Glomerular visceral epithelial cell (primary cell): ENCODE data around the gene COQ8A.
"Not testable (repeated sequence)": the region's sequence is repeated elsewhere in the genome, so short reads cannot be mapped to it uniquely, and the experiment has no call there.

ENCODE experiments used
- DNase-seq: peaks from one replicate; pipeline ENCODE4 v3.0.0-alpha.2; 2016; ENCODE audit errors: extremely low spot score

COQ8A gene

DNA sequence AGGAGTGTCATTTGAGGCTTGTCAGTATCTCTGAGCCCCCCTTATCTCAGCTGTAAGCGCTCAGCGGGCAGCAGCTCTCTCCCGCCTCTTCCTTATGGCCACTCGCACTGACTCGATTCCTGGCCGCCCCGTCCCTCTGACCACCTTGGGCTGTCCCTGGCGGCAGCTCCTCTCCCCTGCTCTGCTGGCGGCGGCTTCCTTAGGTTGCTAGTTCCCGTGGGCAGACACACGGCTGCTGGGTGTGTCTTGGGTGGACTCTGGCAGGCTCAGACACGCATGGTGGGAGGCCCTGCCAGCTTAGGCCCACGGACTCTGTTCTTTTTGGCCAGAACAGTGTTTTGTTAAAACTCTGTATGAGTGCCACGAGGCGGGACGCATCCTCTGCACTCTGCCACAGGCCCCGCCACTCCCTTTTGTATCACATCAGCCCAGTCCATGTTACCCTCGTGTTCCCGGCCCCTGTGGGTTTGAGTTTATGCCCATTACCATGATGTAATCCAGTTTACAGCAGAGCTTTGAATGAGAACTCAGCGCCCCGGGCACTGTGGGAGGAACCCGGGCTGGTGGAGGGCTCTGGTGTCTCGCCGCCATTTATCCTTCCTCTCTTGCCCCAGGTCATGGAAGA is 45.9 kb downstream of the COQ8A start:
- no peak for DNase-seq

DNA sequence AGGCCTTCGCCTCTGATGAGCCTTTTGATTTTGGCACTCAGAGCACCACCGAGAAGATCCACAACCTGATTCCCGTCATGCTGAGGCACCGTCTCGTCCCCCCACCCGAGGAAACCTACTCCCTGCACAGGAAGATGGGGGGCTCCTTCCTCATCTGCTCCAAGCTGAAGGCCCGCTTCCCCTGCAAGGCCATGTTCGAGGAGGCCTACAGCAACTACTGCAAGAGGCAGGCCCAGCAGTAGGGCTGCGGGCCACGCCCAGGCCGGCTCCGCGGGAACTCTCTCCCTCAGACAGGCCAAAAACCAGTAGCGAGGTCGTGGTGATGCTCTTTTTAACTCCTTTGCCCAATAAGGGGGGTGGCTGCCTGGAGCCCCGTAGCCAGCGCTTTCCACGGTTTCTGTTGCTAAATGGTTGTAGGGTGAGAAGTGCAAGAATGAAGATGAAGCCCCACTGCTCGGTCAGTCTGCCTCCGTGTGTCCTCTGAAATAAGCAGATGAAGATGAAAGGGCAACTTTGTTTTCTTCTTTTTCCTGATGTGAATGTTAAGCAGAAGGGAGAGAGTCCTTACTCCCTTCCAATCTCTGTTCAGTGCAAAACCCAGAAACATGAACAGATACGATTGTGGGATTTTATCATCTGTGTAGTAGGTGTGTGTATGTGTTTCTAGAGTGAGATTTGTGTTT is 46.5 kb downstream of the COQ8A start:
- DNase-seq = no peak

DNA sequence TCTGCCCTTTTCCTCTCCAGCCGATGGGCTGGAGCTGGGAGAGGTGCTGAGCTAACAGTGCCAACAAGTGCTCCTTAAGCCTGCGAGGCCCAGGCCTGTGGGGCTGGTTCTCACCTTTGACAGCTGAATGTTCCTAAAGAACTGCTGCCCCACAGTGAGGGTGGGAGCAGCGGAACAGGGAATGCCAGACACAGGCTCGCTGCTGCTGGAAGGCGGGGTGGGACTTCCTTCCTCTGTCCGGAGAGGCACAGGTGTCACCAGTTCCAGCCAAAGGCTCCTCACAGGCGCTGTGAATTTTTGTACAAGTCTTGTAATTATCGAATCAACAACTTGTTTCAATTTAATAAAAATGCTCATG is 47.1 kb downstream of the COQ8A start:
- no peak for DNase-seq

DNA sequence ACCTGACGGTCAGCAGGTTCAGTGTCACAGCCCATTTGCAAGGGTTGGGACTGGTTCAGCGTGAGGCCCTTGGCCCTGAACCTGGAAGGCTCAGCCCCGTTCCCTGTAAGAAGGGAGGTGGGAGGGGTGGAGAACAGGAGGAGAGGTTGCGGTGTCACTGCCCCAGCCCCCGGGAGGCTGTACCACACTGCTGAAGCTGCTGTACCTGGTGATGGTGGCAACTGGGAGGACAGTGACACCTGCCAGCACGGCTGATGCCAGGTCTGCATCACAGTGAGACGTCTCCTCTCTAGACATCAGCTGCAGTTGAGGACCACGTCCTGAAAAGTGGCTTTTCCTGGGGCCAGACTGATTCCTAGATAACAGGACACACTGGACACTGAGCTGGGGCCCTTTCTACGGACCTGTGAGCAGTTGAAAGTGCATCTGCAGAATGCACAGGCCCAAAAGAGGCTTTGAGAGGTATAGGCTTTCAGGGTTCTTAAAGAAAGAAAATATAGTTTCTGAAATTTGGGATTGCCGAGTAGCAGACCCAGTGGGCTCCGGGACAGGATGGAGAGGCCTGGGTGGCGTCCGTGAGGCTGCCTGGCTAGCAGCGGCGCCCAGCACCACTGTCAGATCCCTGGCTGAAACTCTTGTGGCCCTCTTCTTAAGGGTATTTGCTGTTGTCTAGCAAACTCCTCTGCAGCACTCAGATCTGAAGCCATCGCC is 47.7 kb downstream of the COQ8A start:
- DNase-seq = no peak

DNA sequence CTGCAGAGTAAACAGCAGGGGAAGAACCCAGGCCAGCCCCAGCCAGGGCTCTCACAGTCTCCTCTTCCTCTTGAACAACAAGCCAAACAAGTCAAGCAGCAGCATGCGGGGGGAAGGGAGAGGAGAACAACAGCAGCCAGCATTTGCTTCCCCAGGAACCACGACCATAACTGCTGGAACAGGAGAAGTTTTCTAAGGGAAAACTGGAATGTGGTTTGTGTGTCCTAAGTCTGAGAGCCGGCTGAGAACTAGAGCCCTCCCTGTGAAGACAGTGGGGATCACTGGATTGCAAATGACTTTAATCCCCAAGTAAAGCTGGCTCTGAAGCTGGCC is 48.2 kb downstream of the COQ8A start:
- DNase-seq = no peak

DNA sequence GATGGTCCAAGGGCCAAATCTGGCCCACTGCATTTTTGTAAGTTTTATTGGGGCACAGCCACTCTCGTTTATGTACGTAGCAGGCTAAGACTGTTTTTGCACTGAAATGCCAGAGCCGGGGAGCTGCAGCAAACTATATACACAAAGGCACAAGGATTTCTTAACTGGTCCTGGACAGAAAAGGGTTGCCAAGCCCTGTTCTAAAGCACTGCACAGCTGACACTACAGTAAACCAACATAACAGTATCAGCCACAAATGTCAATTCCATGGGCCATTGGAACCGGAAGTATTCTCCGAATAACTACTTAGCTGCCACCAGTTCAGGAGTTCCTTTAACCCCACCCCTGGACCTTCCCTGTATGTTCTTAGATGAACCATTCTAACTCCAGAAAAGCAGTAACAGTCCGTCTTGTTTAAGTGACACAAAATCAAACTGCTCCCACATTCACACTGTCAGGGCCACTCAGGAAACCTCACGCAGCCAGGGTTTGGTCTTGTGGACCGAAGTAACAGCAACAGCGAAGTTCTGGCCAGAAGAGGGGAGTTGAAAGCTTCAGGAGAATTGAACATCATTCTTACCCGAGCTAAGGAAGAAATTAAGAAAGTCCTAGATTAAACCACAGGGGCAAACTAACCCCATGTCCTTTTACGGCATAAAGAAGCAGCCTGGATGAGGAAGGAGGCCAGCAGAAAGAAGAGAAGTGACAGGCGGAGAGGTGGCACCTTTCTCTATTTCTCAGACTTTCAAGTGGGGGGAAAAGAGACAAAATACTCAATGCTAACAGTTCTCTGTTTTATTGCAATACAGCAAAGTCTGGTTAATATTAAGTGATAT is 49.2 kb downstream of the COQ8A start:
- no peak for DNase-seq

DNA sequence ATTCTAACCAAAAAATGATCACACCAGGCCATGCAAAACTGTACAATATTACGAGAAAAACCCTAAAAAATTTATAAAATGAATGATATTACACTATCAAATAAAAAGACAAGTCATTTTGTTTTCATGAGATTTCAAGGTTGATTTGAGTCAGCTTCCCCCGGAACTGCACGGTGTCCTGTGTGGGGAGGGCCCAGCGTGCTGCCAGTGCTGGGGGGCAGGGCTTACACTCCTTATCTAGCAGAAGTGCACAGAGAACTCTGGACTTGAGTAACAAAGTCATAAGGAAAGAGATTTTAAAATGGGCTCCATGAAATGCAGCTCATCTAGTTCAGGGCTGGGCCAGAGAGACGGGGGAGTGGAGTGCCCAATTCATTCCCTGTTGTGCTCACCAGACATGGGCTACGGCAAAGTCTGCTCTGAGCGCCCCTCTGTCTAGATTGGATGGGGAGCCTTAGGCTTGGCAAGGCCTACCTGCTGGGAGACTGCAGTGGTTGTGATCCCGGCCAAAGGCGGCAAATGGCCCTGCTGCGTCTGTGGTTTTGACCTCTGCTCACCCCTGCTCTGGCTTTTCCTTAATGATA is 50.1 kb downstream of the COQ8A start:
- no peak for DNase-seq

DNA sequence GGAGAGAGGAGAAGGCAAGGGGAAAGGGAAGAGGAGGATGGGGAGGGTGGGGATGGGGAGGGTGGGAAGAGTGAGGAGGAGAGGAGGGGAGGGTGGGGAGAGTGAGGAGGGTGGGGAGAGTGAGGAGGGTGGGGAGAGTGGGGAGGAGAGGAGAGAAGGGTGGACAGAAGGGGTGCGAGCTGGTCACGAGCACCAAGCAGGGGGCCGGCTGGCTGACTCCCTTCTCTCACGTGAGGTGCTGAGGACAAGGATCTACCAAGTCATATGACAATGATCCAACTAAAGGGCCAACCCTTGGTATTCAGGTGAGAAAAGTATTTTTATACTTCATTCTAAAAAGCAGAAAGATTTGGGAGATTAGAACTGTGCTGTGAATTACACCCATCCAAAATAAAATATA is 51.8 kb downstream of the COQ8A start:
- DNase-seq = no peak

DNA sequence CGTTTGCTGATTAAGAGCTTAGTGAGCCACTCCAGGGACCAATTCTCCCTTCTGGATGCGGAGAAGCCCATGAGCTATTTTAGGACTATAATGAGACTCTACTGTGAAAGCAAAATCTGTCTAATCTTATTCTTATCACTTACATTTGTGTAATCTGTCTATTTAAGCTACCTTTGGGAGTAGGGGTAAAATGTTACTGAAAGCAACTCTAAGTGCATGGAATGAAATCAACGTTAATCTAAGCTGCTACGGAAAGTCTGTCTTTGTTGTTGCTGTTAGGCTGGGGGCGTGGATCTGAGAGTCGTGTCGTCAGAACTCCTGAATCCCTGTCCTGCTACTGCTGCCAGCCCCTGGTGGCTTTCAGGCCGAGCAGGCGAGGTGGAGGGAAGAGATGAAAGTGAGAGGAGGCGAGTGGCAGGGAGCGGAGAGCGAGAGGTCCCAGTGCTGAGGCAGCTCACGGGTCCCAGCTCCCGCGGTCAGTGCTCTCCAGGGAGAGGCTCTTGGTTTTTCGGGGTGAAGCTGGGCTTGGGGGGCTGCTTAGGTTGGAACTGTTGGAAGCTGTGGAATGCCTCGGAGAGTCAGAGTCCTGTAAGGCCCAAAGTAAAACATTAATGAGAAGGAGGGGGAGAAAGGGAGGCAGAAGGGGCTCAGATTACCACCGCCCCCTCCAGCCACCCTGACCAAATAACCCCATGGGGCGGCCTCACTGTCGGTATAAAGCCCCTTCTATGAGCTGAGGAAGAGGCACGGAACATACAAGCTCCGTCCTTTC is 53.9 kb downstream of the COQ8A start:
- DNase-seq = no peak

DNA sequence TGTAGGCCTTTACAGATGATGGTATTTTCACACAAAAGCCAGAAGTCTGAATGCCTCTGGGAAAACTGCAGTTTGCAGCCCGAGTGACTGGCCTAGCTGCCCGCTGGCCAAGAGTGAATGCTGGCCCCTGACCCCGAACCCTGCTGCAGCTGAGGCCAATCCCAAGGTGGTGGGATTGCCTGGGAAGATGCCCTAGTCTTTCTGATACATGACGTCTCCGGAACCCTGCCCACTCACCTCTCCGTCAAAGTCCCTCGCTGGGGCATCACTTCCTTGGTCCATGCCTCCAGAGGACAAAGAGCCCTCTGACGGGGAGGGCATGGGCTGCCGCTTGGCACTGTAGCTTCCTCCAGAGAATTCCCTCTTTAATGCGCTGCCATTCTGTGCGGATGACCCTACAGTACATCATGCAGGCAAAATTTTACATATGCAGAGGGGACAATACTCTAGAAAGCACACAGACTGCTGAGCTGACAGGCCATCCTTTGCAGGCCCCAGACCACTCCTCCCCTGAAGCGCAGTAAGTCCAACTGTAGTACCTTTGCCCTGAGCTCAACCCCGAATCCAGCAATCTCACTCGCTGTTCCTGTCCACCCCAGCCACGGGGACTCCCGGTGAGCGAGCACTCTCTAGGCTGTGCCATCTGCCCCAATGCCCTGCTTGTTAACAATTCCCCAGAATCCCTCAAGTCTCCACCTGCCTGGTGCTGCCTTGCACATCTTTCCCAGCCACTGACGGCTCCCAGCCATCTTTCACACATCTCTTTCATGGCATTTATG is 54.7 kb downstream of the COQ8A start:
- DNase-seq = no peak

DNA sequence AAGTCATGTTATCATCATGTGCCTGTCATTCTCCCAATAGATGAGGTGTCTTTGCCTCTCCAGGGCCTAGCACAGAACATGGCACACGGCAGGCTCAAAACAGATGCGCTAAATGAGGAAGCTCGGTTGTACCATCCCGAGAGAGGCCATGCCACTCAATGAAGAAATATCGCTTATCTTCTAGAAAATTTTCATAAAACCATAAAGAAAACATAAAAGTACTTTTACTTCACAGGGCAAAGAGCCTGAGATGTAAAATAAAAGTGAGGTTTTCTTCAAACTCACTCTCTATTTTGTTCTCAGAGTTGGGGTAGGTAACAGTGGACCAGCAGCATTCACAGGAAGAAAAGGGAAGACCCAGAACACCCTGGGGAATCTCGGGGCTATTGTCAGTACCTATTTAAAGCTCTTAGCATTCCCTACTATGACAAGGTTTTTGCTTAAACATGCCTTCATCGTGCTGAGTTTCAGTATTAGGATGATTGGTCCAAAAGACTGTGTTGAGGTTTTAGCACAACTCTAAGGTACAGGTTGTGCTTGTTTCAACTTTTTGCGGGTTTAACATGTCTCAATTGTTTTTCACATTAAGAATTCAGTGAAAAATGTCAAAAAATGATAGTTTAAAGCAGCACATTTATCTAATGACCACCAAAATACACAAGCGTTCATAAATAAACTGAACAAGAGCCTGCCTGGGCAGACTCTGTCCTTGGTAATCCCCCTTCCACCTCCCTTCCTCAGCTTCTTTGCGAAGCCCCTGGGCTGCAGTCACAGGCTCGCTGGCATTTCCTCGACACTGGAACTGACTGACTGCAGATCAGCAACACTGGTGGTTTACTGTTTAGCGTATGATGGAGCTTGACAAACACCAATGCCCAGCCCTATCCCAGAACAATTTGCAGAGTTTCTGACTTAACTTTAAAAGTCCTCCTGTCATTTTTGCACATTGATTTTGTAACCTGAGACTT is 55.6 kb downstream of the COQ8A start:
- no peak for DNase-seq

DNA sequence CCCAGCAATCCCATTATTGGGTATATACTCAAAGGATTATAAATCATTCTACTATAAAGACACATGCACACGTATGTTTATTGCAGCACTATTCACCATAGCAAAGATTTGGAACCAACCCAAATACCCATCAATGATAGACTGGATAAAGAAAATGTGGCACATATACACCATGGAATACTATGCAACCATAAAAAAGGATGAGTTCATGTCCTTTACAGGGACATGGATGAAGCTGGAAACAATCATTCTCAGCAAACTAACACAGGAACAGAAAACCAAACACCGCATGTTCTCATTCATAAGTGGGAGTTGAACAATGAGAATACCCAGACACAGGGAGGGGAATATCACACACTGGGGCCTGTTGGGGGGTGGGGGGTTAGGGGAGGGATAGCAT is 59.5 kb downstream of the COQ8A start:
- not testable (repeated sequence) for DNase-seq

DNA sequence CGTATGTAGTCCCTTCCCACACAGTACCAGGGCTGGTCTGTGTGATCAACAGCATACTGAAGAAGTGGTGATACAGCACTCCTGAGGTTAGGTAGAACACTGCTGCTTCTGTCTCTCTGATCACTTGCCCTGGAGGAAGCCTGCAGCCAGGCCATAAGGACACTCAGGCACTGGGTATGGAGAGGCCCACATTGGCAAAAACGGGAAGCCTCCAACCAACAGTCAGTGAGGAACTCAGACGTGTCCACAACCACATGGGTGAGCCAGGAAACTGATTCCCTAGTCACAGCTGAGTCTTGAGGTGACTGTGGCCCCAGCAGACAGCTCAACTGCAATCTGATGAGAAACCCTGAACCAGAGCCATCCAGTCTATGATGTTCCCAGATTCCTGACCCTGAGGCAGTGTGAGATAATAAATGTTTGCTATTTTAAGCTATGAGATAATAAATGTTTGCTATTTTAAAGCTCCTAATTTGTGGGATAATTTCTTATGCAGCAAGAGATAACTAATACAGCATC is 62.5 kb downstream of the COQ8A start:
- no peak for DNase-seq

DNA sequence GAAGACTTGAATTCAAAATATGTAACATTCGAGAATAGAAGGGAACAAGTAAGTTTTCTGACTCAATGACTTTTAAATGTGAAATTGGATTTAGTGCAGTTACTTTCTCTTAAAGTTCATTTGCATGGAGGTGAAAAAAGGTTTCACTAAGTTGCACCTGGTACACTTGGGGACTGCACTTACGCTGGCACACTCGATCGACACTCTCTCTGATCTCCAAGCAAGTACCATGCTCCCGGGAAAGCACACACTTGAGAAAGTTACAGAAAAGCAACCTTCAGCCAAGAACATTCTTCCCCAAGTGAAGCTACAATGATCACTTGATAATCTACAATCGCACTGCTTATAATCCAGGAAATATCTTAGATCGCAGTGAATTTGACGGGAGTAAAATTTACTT is 63.1 kb downstream of the COQ8A start:
- no peak for DNase-seq

DNA sequence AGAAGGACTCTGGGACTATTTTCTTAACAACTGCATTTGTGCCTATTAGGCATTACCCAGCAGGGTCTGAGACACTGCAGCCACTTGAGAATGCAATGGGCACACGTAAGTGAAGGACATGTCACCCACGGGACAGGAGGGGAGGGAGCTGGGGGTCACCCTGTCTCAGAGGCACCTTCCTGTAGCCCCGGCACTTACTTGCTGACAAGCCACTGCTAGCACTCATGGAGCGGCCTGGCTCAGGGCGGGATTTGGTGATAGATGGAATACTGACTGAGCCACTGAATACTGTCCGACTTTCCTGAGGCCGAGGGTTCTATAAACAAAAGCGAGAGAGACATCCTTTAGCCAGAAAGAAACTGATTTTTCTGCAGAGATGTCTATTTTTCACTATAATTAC is 64.7 kb downstream of the COQ8A start:
- DNase-seq = no peak

DNA sequence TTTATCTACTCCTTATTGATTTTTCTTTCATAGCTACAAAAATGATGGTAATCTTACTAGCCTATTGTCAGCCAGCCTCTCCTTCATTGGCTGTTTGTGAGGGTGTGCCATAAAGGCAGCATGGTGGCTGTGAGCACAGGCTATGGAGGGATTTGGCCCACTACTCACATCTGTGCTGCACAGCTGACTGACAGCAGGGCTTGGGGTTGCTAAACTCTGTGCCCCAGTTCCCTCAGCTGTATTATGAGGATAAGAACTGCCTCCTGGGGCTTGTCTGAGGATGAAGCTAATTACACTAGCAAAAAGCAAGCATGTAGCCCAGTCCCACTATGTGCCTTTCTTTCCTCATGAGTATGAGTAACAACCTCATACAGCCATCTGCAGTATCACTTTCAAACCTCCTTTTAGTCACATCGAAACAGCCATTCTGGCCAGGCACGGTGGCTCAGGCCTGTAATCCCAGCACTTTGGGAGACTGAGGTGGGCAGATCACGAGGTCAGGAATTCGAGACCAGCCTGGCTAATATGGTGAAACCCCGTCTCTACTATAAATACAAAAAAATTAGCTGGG is 66.2 kb downstream of the COQ8A start:
- DNase-seq = no peak

DNA sequence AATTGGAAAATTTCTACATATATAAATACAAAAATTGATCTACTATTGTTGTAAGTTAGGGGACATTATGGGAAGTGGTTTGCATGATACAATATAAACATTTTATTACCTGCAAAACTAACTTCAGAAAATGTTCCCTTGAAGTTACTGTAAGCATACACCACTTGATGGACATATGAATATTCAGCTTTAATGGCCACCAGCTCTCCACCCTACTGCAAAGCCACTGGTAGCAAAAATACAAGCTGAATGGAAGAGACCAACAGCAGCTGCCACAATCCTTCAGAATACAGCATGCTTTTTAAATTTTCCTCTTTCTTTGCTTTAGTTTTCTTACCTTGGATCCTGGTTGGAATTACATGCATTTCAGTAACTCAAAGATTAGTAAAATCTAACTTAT is 69.8 kb downstream of the COQ8A start:
- no peak for DNase-seq

DNA sequence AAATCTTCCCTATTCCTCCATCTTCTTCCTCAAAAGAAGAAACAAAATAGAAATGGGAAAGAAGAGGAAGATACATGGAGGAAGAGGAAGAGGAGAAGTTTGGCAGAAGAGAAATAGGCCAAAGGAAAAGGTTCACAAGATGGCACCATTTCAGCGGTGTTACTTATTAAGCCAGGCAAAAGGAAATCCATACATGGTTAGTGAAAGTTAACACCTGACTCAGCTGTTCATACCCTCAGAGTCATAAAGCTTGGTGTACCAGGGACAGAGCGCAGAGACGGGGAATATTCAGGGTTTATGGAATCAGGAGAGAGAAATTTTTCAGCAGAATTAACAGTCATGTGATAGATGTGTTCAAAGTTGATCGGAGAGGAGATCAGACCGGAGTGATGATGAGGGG is 70.6 kb downstream of the COQ8A start:
- no peak for DNase-seq

DNA sequence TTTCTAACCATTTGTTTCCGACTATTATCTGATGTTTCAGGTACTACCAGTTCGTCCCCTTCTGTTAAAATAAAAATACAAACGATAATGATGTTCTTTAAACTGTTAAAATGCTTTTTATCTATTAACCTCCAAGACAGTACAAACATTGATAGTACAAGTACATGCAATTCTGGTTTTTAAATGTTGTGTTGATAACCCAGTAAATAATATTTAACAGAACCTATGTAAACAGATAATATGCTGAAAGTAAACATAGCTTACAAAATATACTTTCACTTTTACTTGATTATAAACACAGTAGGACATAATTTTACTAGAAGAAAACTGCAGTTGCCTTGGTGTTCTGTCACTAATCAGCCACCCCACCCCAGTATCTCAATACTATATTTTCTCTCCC is 76.9 kb downstream of the COQ8A start:
- DNase-seq = no peak
